NCI-H510A (cell line): Measurements from ENCODE around the gene BCL10.
"Not testable (repeated sequence)": the region's sequence is repeated elsewhere in the genome, so short reads cannot be mapped to it uniquely, and the experiment has no call there.

Source experiments
- DNase-seq: peaks from one replicate; lab custom pipeline; 2025; lab: John Stamatoyannopoulos, UW

Gene BCL10

GRCh38 chr1:85264150-85264549 is 12.3 kb downstream of the BCL10 start:
- no peak for DNase-seq

GRCh38 chr1:85262985-85263384 is 13.4 kb downstream of the BCL10 start:
- no peak for DNase-seq

GRCh38 chr1:85259912-85260274 is 16.5 kb downstream of the BCL10 start:
- no peak for DNase-seq

GRCh38 chr1:85259118-85259911 is 17.1 kb downstream of the BCL10 start, which contains the start of gene C1orf52:
Gene C1orf52 (minus strand): TSS chr1:85259662. CDS start chr1:85259633, 29 bp downstream.
- DNase-seq = peak; percentile 94

- no peak for DNase-seq
Observed at GRCh38 chr1:85258536-85259117, 17.8 kb downstream of the BCL10 start.

- DNase-seq = not testable (repeated sequence)
Observed at GRCh38 chr1:85249042-85249441, 27.4 kb downstream of the BCL10 start.

- no peak for DNase-seq
Observed at GRCh38 chr1:85245891-85246290, 30.5 kb downstream of the BCL10 start.

- no peak for DNase-seq
Observed at GRCh38 chr1:85245456-85245855, 31.0 kb downstream of the BCL10 start.

- no peak for DNase-seq
Observed at GRCh38 chr1:85244271-85245061, 32.0 kb downstream of the BCL10 start.

GRCh38 chr1:85243372-85243771 is 33.1 kb downstream of the BCL10 start:
- DNase-seq = no peak

- no peak for DNase-seq
Observed at GRCh38 chr1:85240643-85241042, 35.8 kb downstream of the BCL10 start.

- DNase-seq = no peak
Observed at GRCh38 chr1:85240174-85240601, 36.2 kb downstream of the BCL10 start.

GRCh38 chr1:85237613-85238012 is 38.8 kb downstream of the BCL10 start:
- no peak for DNase-seq

- DNase-seq = peak; percentile 85
Observed at GRCh38 chr1:85230305-85230977, 46.0 kb downstream of the BCL10 start.

- DNase-seq = peak; percentile 92
Observed at GRCh38 chr1:85229574-85230097, 46.8 kb downstream of the BCL10 start.

GRCh38 chr1:85228972-85229371 is 47.5 kb downstream of the BCL10 start:
- DNase-seq = no peak

GRCh38 chr1:85225624-85226380 is 50.6 kb downstream of the BCL10 start:
- no peak for DNase-seq

- DNase-seq = peak; percentile 98
Observed at GRCh38 chr1:85224734-85225623, 51.5 kb downstream of the BCL10 start.

- DNase-seq = no peak
Observed at GRCh38 chr1:85224295-85224694, 52.1 kb downstream of the BCL10 start.

GRCh38 chr1:85223334-85223733 is 53.1 kb downstream of the BCL10 start:
- DNase-seq = no peak
